ENCODE data around the gene MARK1.

The MARK1 gene

GRCh38 chr1:220516014-220516721, 11.8 kb upstream of the MARK1 start:
- Histone ChIP-seq H2BK5ac (ENCODE audit: low read length) (no peak overlapping the region), H4K91ac (ENCODE audit: low read depth, low read length, poor library complexity) (no peak overlapping the region), H3K9ac (ENCODE audit: low read depth, low read length, poor library complexity) (no peak overlapping the region), H4K8ac (ENCODE audit: low read depth, low read length) (no peak overlapping the region), H2BK12ac (ENCODE audit: low read length) (no peak overlapping the region), H3K36me3 (replicated peaks in 1 of 2; ENCODE audit: control insufficient read depth in 2 of 2, insufficient read depth in 2 of 2, low read length in 2 of 2) (no peaks in the 10 kb centered on the region), H3K4me1 (ENCODE audit: control insufficient read depth in 2 of 2, insufficient read depth in 1 of 2, low read depth in 1 of 2, low read length in 2 of 2) (peaks cover 0 to 3% of the 10 kb centered on the region in 2 donors), H3K4me2 (ENCODE audit: insufficient read depth, low read length, poor library complexity, severe bottlenecking) (no peak overlapping the region), H3K14ac (ENCODE audit: low read length) (no peak overlapping the region), H2BK15ac (ENCODE audit: low read length) (no peak overlapping the region), H2AFZ (ENCODE audit: low read length) (no peak overlapping the region), H2BK120ac (ENCODE audit: low read depth, low read length) (no peak overlapping the region), H3K79me1 (ENCODE audit: low read depth, low read length) (no peaks in the 10 kb centered on the region), H3K9me3 (replicated peaks in 1 of 2; ENCODE audit: control insufficient read depth in 2 of 2, insufficient read depth in 1 of 2, low read depth in 1 of 2, low read length in 2 of 2) (peaks cover 0 to 2% of the 10 kb centered on the region in 2 donors), H3K4ac (ENCODE audit: low read length) (no peak overlapping the region), H3K27ac (replicated peaks; ENCODE audit: low read length) (no peak overlapping the region), H3K23ac (ENCODE audit: low read depth, low read length, poor library complexity) (no peak overlapping the region), H2AK5ac (ENCODE audit: low read depth, low read length) (no peak overlapping the region), H3K27me3 (ENCODE audit: control insufficient read depth in 3 of 3, insufficient read depth in 3 of 3, low read depth in 1 of 3, low read length in 3 of 3) (peaks cover 0 to 12% (median 0%) of the 10 kb centered on the region in 3 experiments), H3K18ac (ENCODE audit: low read length) (no peak overlapping the region), H3K4me3 (ENCODE audit: low read length in 2 of 2) (no peak overlapping the region)
- no CpG with 5 or more reads among the region's 6 CpGs for WGBS, 2 donors (ENCODE audit: extremely low coverage in 2 of 2, insufficient read length in 2 of 2, insufficient replicate concordance in 1 of 2)
- no peak for DNase-seq (ENCODE audit: low spot score)

- WGBS, 2 donors (ENCODE audit: extremely low coverage in 2 of 2, insufficient read length in 2 of 2, insufficient replicate concordance in 1 of 2): no CpG with 5 or more reads among the region's 2 CpGs
- H3K23ac ChIP-seq (ENCODE audit: low read depth, low read length, poor library complexity): no peak overlapping the region
- no peak for DNase-seq (ENCODE audit: low spot score)
- no peak overlapping the region for H4K91ac ChIP-seq (ENCODE audit: low read depth, low read length, poor library complexity)
- no peaks in the 10 kb centered on the region for H3K36me3 ChIP-seq (replicated peaks in 1 of 2; ENCODE audit: control insufficient read depth in 2 of 2, insufficient read depth in 2 of 2, low read length in 2 of 2)
- H3K18ac ChIP-seq (ENCODE audit: low read length): no peak overlapping the region
- no peak overlapping the region for H3K4ac ChIP-seq (ENCODE audit: low read length)
- H2BK120ac ChIP-seq (ENCODE audit: low read depth, low read length): no peak overlapping the region
- H2AFZ ChIP-seq (ENCODE audit: low read length): no peak overlapping the region
- H3K79me1 ChIP-seq (ENCODE audit: low read depth, low read length): no peaks in the 10 kb centered on the region
- H3K27ac ChIP-seq (replicated peaks; ENCODE audit: low read length): no peak overlapping the region
- no peak overlapping the region for H3K4me3 ChIP-seq (ENCODE audit: low read length in 2 of 2)
- H3K4me1 ChIP-seq (ENCODE audit: control insufficient read depth in 2 of 2, insufficient read depth in 1 of 2, low read depth in 1 of 2, low read length in 2 of 2): peaks cover 0 to 3% of the 10 kb centered on the region in 2 donors
- H3K14ac ChIP-seq (ENCODE audit: low read length): no peak overlapping the region
- H3K4me2 ChIP-seq (ENCODE audit: insufficient read depth, low read length, poor library complexity, severe bottlenecking): no peak overlapping the region
- no peak overlapping the region for H2BK12ac ChIP-seq (ENCODE audit: low read length)
- H3K27me3 ChIP-seq (ENCODE audit: control insufficient read depth in 3 of 3, insufficient read depth in 3 of 3, low read depth in 1 of 3, low read length in 3 of 3): peaks cover 0 to 13% (median 0%) of the 10 kb centered on the region in 3 experiments
- H4K8ac ChIP-seq (ENCODE audit: low read depth, low read length): no peak overlapping the region
- no peak overlapping the region for H2AK5ac ChIP-seq (ENCODE audit: low read depth, low read length)
- H3K9ac ChIP-seq (ENCODE audit: low read depth, low read length, poor library complexity): no peak overlapping the region
- peaks cover 0 to 2% of the 10 kb centered on the region in 2 donors for H3K9me3 ChIP-seq (replicated peaks in 1 of 2; ENCODE audit: control insufficient read depth in 2 of 2, insufficient read depth in 1 of 2, low read depth in 1 of 2, low read length in 2 of 2)
- no peak overlapping the region for H2BK15ac ChIP-seq (ENCODE audit: low read length)
- no peak overlapping the region for H2BK5ac ChIP-seq (ENCODE audit: low read length)
Observed at GRCh38 chr1:220516722-220517042, 11.3 kb upstream of the MARK1 start.

- H3K14ac ChIP-seq (ENCODE audit: low read length): no peak overlapping the region
- no peak overlapping the region for H3K4ac ChIP-seq (ENCODE audit: low read length)
- H3K27me3 ChIP-seq (ENCODE audit: control insufficient read depth in 3 of 3, insufficient read depth in 3 of 3, low read depth in 1 of 3, low read length in 3 of 3): peaks cover 0 to 32% (median 0%) of the 10 kb centered on the region in 3 experiments
- H2BK120ac ChIP-seq (ENCODE audit: low read depth, low read length): no peak overlapping the region
- no peak overlapping the region for H3K18ac ChIP-seq (ENCODE audit: low read length)
- no peaks in the 10 kb centered on the region for H3K79me1 ChIP-seq (ENCODE audit: low read depth, low read length)
- no peak overlapping the region for H2BK5ac ChIP-seq (ENCODE audit: low read length)
- H3K23ac ChIP-seq (ENCODE audit: low read depth, low read length, poor library complexity): no peak overlapping the region
- H2AFZ ChIP-seq (ENCODE audit: low read length): no peak overlapping the region
- H3K4me1 ChIP-seq (ENCODE audit: control insufficient read depth in 2 of 2, insufficient read depth in 1 of 2, low read depth in 1 of 2, low read length in 2 of 2): no peaks in the 10 kb centered on the region
- H3K9me3 ChIP-seq (replicated peaks in 1 of 2; ENCODE audit: control insufficient read depth in 2 of 2, insufficient read depth in 1 of 2, low read depth in 1 of 2, low read length in 2 of 2): peaks cover 0 to 2% of the 10 kb centered on the region in 2 donors
- H3K4me2 ChIP-seq (ENCODE audit: insufficient read depth, low read length, poor library complexity, severe bottlenecking): no peak overlapping the region
- no peaks in the 10 kb centered on the region for H3K36me3 ChIP-seq (replicated peaks in 1 of 2; ENCODE audit: control insufficient read depth in 2 of 2, insufficient read depth in 2 of 2, low read length in 2 of 2)
- H2AK5ac ChIP-seq (ENCODE audit: low read depth, low read length): no peak overlapping the region
- DNase-seq (ENCODE audit: low spot score): no peak
- H2BK15ac ChIP-seq (ENCODE audit: low read length): no peak overlapping the region
- no peak overlapping the region for H3K9ac ChIP-seq (ENCODE audit: low read depth, low read length, poor library complexity)
- no peak overlapping the region for H4K8ac ChIP-seq (ENCODE audit: low read depth, low read length)
- no peak overlapping the region for H3K4me3 ChIP-seq (ENCODE audit: low read length in 2 of 2)
- H2BK12ac ChIP-seq (ENCODE audit: low read length): no peak overlapping the region
- H3K27ac ChIP-seq (replicated peaks; ENCODE audit: low read length): no peak overlapping the region
- no peak overlapping the region for H4K91ac ChIP-seq (ENCODE audit: low read depth, low read length, poor library complexity)
- WGBS, 2 donors (ENCODE audit: extremely low coverage in 2 of 2, insufficient read length in 2 of 2, insufficient replicate concordance in 1 of 2): no CpG with 5 or more reads among the region's 1 CpG
Observed at GRCh38 chr1:220521778-220522177, 6.2 kb upstream of the MARK1 start.

GRCh38 chr1:220526294-220526693, 1.6 kb upstream of the MARK1 start:
- Histone ChIP-seq H3K23ac (ENCODE audit: low read depth, low read length, poor library complexity) (no peak overlapping the region), H3K9me3 (replicated peaks in 1 of 2; ENCODE audit: control insufficient read depth in 2 of 2, insufficient read depth in 1 of 2, low read depth in 1 of 2, low read length in 2 of 2) (no peaks in the 10 kb centered on the region), H3K27ac (replicated peaks; ENCODE audit: low read length) (no peak overlapping the region), H3K79me1 (ENCODE audit: low read depth, low read length) (peaks cover 8% of the 10 kb centered on the region), H3K14ac (ENCODE audit: low read length) (no peak overlapping the region), H3K27me3 (ENCODE audit: control insufficient read depth in 3 of 3, insufficient read depth in 3 of 3, low read depth in 1 of 3, low read length in 3 of 3) (peaks cover 0 to 20% (median 0%) of the 10 kb centered on the region in 3 experiments), H2AK5ac (ENCODE audit: low read depth, low read length) (no peak overlapping the region), H3K4ac (ENCODE audit: low read length) (no peak overlapping the region), H2BK12ac (ENCODE audit: low read length) (no peak overlapping the region), H4K8ac (ENCODE audit: low read depth, low read length) (no peak overlapping the region), H3K18ac (ENCODE audit: low read length) (no peak overlapping the region), H3K4me1 (ENCODE audit: control insufficient read depth in 2 of 2, insufficient read depth in 1 of 2, low read depth in 1 of 2, low read length in 2 of 2) (peaks cover 0 to 4% of the 10 kb centered on the region in 2 donors), H3K4me2 (ENCODE audit: insufficient read depth, low read length, poor library complexity, severe bottlenecking) (no peak overlapping the region), H2BK15ac (ENCODE audit: low read length) (no peak overlapping the region), H3K9ac (ENCODE audit: low read depth, low read length, poor library complexity) (no peak overlapping the region), H2AFZ (ENCODE audit: low read length) (peak overlapping the region; percentile 97), H4K91ac (ENCODE audit: low read depth, low read length, poor library complexity) (no peak overlapping the region), H2BK120ac (ENCODE audit: low read depth, low read length) (no peak overlapping the region), H3K4me3 (ENCODE audit: low read length in 2 of 2) (peak overlapping the region in 1 of 2 donors; percentile 37), H3K36me3 (replicated peaks in 1 of 2; ENCODE audit: control insufficient read depth in 2 of 2, insufficient read depth in 2 of 2, low read length in 2 of 2) (no peaks in the 10 kb centered on the region), H2BK5ac (ENCODE audit: low read length) (no peak overlapping the region)
- no peak for DNase-seq (ENCODE audit: low spot score)
- WGBS, 2 donors (ENCODE audit: extremely low coverage in 2 of 2, insufficient read length in 2 of 2, insufficient replicate concordance in 1 of 2): no CpG with 5 or more reads among the region's 7 CpGs

Measured in neuronal stem cell (in vitro differentiated cells).